ENCODE data around the gene OTUD7B. TPM values are rescaled to one million over a fixed set of nuclear protein-coding genes. Genes with fewer than 3 reads are reported as not detected.

The OTUD7B gene
- total and polyA plus RNA-seq, 9 of the 15 experiments (the other 6 are each of a cell fraction or from before 2014, with no cell fraction given), result 0.96 to 18.8 (median 7.4) TPM

- 0 out of 2 replicates have a peak, but pooled peaks have one; percentile 31 for TF ChIP-seq IRF1 (CRISPR knock-in tag; IDR thresholded peaks at IDR 0.05; ENCODE audit: borderline replicate concordance)
- TF ChIP-seq POLR2AphosphoS5 (IDR thresholded peaks at IDR 0.05; ENCODE audit: control insufficient read depth, insufficient read depth, low read depth, low read length), result peak; percentile 75; the same call in 1 of the 2 replicates
- 0 out of 4 replicates have a peak, but pooled peaks of 1 of the 2 experiments have one; percentile 63 for TF ChIP-seq TEAD1 (CRISPR knock-in tag; IDR thresholded peaks at IDR 0.05)
- TF ChIP-seq E2F1 (CRISPR knock-in tag; IDR thresholded peaks at IDR 0.05), result peak; percentile 80; the same call in 1 of the 2 replicates
- TF ChIP-seq NR0B1 (IDR thresholded peaks at IDR 0.05; ENCODE audit: partially characterized antibody), result no peak
- no peak for TF ChIP-seq NCOA4 (IDR thresholded peaks at IDR 0.05; ENCODE audit: partially characterized antibody)
- TF ChIP-seq HCFC1 (IDR thresholded peaks at IDR 0.05; ENCODE audit: low read depth, low read length), result peak; percentile 81
- no peak for TF ChIP-seq ZNF407 (IDR thresholded peaks at IDR 0.05; ENCODE audit: low read depth)
- no peak for TF ChIP-seq RHOXF2B (CRISPR knock-in tag; conservative IDR thresholded peaks at IDR 0.05)
- no peak for TF ChIP-seq ZNF134 (CRISPR knock-in tag; conservative IDR thresholded peaks at IDR 0.05)
- TF ChIP-seq ZBTB34 (CRISPR knock-in tag; IDR thresholded peaks at IDR 0.05), result no peak
- no peak for TF ChIP-seq ZNF121 (CRISPR knock-in tag; conservative IDR thresholded peaks at IDR 0.05)
- TF ChIP-seq ZBTB7A (IDR thresholded peaks at IDR 0.05; ENCODE audit: borderline replicate concordance, control insufficient read depth, low read depth, low read length), result peak; percentile 54
Observed at GRCh38 chr1:150010393-150011115, at the start of gene OTUD7B (continued).

Data from K562 (cell line).